Fibroblast of lung (primary cell): ENCODE measurements around the gene EEPD1.

Experiments
- EZH2 ChIP-seq: IDR thresholded peaks from 2 replicates; pipeline ENCODE4 v1.5.1; 2012; ENCODE audit warnings: low read length, control low read depth, mild to moderate bottlenecking; ENCODE audit errors: missing control alignments
- TF ChIP-seq, protein P1 (sequence below), 2 donors: IDR thresholded peaks in 1 of 2; conservative IDR thresholded peaks in 1 of 2; 1 replicate in 1 of 2; 2 replicates in 1 of 2; pipeline ENCODE4 v1.5.1; 2011 to 2012; ENCODE audit warnings: low read length in 2 of 2, control low read depth in 1 of 2, inconsistent platforms in 1 of 2, low read depth in 1 of 2, mild to moderate bottlenecking in 1 of 2

- TF ChIP-seq, protein P1, sequence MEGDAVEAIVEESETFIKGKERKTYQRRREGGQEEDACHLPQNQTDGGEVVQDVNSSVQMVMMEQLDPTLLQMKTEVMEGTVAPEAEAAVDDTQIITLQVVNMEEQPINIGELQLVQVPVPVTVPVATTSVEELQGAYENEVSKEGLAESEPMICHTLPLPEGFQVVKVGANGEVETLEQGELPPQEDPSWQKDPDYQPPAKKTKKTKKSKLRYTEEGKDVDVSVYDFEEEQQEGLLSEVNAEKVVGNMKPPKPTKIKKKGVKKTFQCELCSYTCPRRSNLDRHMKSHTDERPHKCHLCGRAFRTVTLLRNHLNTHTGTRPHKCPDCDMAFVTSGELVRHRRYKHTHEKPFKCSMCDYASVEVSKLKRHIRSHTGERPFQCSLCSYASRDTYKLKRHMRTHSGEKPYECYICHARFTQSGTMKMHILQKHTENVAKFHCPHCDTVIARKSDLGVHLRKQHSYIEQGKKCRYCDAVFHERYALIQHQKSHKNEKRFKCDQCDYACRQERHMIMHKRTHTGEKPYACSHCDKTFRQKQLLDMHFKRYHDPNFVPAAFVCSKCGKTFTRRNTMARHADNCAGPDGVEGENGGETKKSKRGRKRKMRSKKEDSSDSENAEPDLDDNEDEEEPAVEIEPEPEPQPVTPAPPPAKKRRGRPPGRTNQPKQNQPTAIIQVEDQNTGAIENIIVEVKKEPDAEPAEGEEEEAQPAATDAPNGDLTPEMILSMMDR (conservative IDR thresholded peaks at IDR 0.05 in 1 of 2, IDR thresholded peaks at IDR 0.05 in 1 of 2; ENCODE audit: low read depth in 1 of 2, low read length in 2 of 2): no peak
- no peak for TF ChIP-seq EZH2
These were observed 163.3 kb downstream of the EEPD1 start for GRCh38 chr7:36316319-36316718.
